Spleen (tissue), 11 donors: ENCODE data around the gene EXD3. TPM values are rescaled to one million over a fixed set of nuclear protein-coding genes. Genes with fewer than 3 reads are reported as not detected.

Experiments
- DNase-seq: peaks from one replicate; pipeline ENCODE4 v3.0.0-alpha.2; 2020
- H3K27ac ChIP-seq, 8 donors: fragments of 200-600 bp; sonication (generic) in 7 of 8; 1 replicate in 4 of 8; 2 replicates in 4 of 8; pipeline versions ENCODE4 v1.5.0 to v1.8.0; 2016 to 2021; ENCODE audit warnings: inconsistent platforms in 4 of 8, mild to moderate bottlenecking in 4 of 8, moderate library complexity in 1 of 8
- H3K27me3 ChIP-seq, 7 donors: fragments of 200-600 bp; sonication (generic) in 6 of 7; replicated peaks in 1 of 7; 1 replicate in 4 of 7; 2 replicates in 3 of 7; pipeline versions ENCODE4 v1.5.0 to v1.8.0; 2016 to 2021; ENCODE audit warnings: inconsistent platforms in 3 of 7, mild to moderate bottlenecking in 1 of 7
- H3K36me3 ChIP-seq, 6 donors: fragments of 200-600 bp; sonication (generic) in 5 of 6; 1 replicate in 4 of 6; 2 replicates in 2 of 6; pipeline versions ENCODE4 v1.5.0 to v1.8.0; 2016 to 2021; ENCODE audit warnings: inconsistent platforms in 2 of 6
- H3K4me1 ChIP-seq, 6 donors: fragments of 200-600 bp; sonication (generic) in 5 of 6; 1 replicate in 3 of 6; 2 replicates in 3 of 6; pipeline versions ENCODE4 v1.5.0 to v1.8.0; 2016 to 2021; ENCODE audit warnings: inconsistent platforms in 3 of 6
- H3K4me3 ChIP-seq, 8 donors: fragments of 200-600 bp; sonication (generic) in 7 of 8; 1 replicate in 4 of 8; 2 replicates in 4 of 8; pipeline versions ENCODE4 v1.5.0 to v1.8.0; 2016 to 2021; ENCODE audit warnings: inconsistent platforms in 4 of 8, mild to moderate bottlenecking in 4 of 8, moderate library complexity in 2 of 8
- H3K9me3 ChIP-seq, 8 donors: fragments of 200-600 bp; sonication (generic) in 7 of 8; 1 replicate in 4 of 8; 2 replicates in 4 of 8; pipeline versions ENCODE4 v1.5.0 to v1.8.0; 2016 to 2021; ENCODE audit warnings: inconsistent platforms in 4 of 8
- CTCF ChIP-seq, 11 experiments: fragments of 200-600 bp in 7 of 11; fragments of 450-650 bp in 4 of 11; sonication (generic) in 4 of 11; IDR thresholded peaks in 8 of 11; conservative IDR thresholded peaks in 3 of 11; 1 replicate in 7 of 11; 2 replicates in 4 of 11; pipeline versions ENCODE4 v1.4.0 to v1.8.0; 2016 to 2021; ENCODE audit warnings: antibody characterized with exemption in 11 of 11, inconsistent platforms in 4 of 11, mild to moderate bottlenecking in 1 of 11
- POLR2A ChIP-seq, 3 donors: fragments of 450-650 bp; IDR thresholded peaks; one replicate each; pipeline ENCODE4 v1.5.1; 2017; ENCODE audit warnings: antibody characterized with exemption in 3 of 3, mild to moderate bottlenecking in 1 of 3
- POLR2AphosphoS5 ChIP-seq, 3 donors: sonication (generic); formaldehyde crosslinking; IDR thresholded peaks; one replicate each; pipeline ENCODE4 v1.5.1; 2017; ENCODE audit warnings: antibody characterized with exemption in 3 of 3
- WGBS, 5 donors: extraction: QIAGEN DNeasy Blood & Tissue Kit in 3 of 5; methylation state at CpG; one replicate each; pipeline versions ENCODE4 v1.1.5 to v1.1.7; 2013 to 2018; 5-methylcytosine and 5-hydroxymethylcytosine counted together
- intact Hi-C: fragments of 100-400 bp; cut with DNase I; formaldehyde crosslinking; loops from one replicate; pipeline ENCODE4 v1.15.0; 2023; ENCODE audit warnings: low total_unique reads
- polyA plus RNA-seq, 3 donors: library from polyadenylated mRNA; stranded (reverse); fragments of 200-250 nt; gene quantifications; one replicate each; pipeline ENCODE4 v1.2.1, GENCODE V29; 2013
- total RNA-seq, 7 donors: library from RNA; depleted of rRNA in 3 of 7; stranded (reverse); fragments of >200 nt in 3 of 7; fragmentation: NEBNext Ultra II Directional in 4 of 7; extraction: Animal tissue kit (Norgen Biotek cat#: 25700) in 4 of 7; gene quantifications; one replicate each; pipeline versions ENCODE4 v1.1.0 to v1.2.1, GENCODE V29; 2016 to 2021
- donor health status: healthy with polysubstance abuse.
- donor health status: DM: no; HTN: no; CAD: no; lungs with moderate emphysema.
- donor health status: DM: no; HTN: no; CAD: no.
- donor health status: Bipolar disorder and iron deficiency.
- donor health status: healthy.
- donor health status: DM: no; HTN: no; CAD: no.
- donor health status: DM: yes; HTN: yes; CAD: no.

The EXD3 gene
- total and polyA plus RNA-seq, 10 donors = 14.5 to 62.3 (median 36.3) TPM

GRCh38 chr9:137436761-137437600 is 14.0 kb upstream of the EXD3 start:
- no peaks in the 10 kb centered on the region for H3K36me3 ChIP-seq
- peak in 1 of 3 donors; percentile 9 for TF ChIP-seq POLR2AphosphoS5 (IDR thresholded peaks at IDR 0.05)
- no peak for TF ChIP-seq CTCF (IDR thresholded peaks at IDR 0.05 in 8 of 11, conservative IDR thresholded peaks at IDR 0.05 in 3 of 11)
- intact Hi-C loops = no loop called here
- peaks cover 0 to 43% (median 13%) of the 10 kb centered on the region in 6 donors for H3K4me1 ChIP-seq
- WGBS, 5 donors = 72 to 88% (median 75%) methylated on average over 4 to 24 of the region's 24 CpGs
- peaks cover 0 to 77% (median 9%) of the 10 kb centered on the region in 7 donors for H3K27me3 ChIP-seq
- no peak overlapping the region for H3K27ac ChIP-seq
- peak; percentile 65 for DNase-seq
- no peak overlapping the region for H3K4me3 ChIP-seq
- no peaks in the 10 kb centered on the region for H3K9me3 ChIP-seq

GRCh38 chr9:137435980-137436760 is 13.2 kb upstream of the EXD3 start:
- no peaks in the 10 kb centered on the region for H3K36me3 ChIP-seq
- no peak overlapping the region for H3K4me3 ChIP-seq
- peaks cover 0 to 77% (median 3%) of the 10 kb centered on the region in 7 donors for H3K27me3 ChIP-seq
- H3K27ac ChIP-seq = peak overlapping the region in 1 of 8 donors; percentile 27
- intact Hi-C loops = no loop called here
- WGBS, 5 donors = 58 to 85% (median 77%) methylated on average over 12 to 42 of the region's 42 CpGs
- peaks cover 0 to 35% (median 5%) of the 10 kb centered on the region in 6 donors for H3K4me1 ChIP-seq
- peak; percentile 75 for DNase-seq
- no peak for TF ChIP-seq POLR2A (IDR thresholded peaks at IDR 0.05)
- peak in 1 of 3 donors; percentile 40 for TF ChIP-seq POLR2AphosphoS5 (IDR thresholded peaks at IDR 0.05)
- H3K9me3 ChIP-seq = no peaks in the 10 kb centered on the region

- Histone ChIP-seq H3K4me3 (no peak overlapping the region), H3K36me3 (no peaks in the 10 kb centered on the region), H3K27me3 (peaks cover 0 to 83% (median 3%) of the 10 kb centered on the region in 7 donors), H3K4me1 (peaks cover 0 to 37% (median 6%) of the 10 kb centered on the region in 6 donors), H3K9me3 (no peaks in the 10 kb centered on the region), H3K27ac (peak overlapping the region in 1 of 8 donors; percentile 27)
- DNase-seq = peak; percentile 70
- TF ChIP-seq POLR2A (IDR thresholded peaks at IDR 0.05) (no peak), POLR2AphosphoS5 (IDR thresholded peaks at IDR 0.05) (no peak), CTCF (IDR thresholded peaks at IDR 0.05 in 8 of 11, conservative IDR thresholded peaks at IDR 0.05 in 3 of 11) (no peak)
- WGBS, 5 donors = 66 to 87% (median 76%) methylated on average over 9 to 20 of the region's 20 CpGs
- intact Hi-C loops = no loop called here
Measured at GRCh38 chr9:137435381-137435891, 12.5 kb upstream of the EXD3 start.

GRCh38 chr9:137434498-137435380 is 11.8 kb upstream of the EXD3 start:
- H3K9me3 ChIP-seq = no peaks in the 10 kb centered on the region
- no peak overlapping the region for H3K27ac ChIP-seq
- 69 to 73% (median 70%) methylated on average over 23 to 43 of the region's 43 CpGs for WGBS, 5 donors
- peaks cover 0 to 88% (median 3%) of the 10 kb centered on the region in 7 donors for H3K27me3 ChIP-seq
- no peak overlapping the region for H3K4me3 ChIP-seq
- no peak for TF ChIP-seq POLR2A (IDR thresholded peaks at IDR 0.05)
- TF ChIP-seq CTCF (IDR thresholded peaks at IDR 0.05 in 8 of 11, conservative IDR thresholded peaks at IDR 0.05 in 3 of 11) = no peak
- peak in 1 of 3 donors; percentile 43 for TF ChIP-seq POLR2AphosphoS5 (IDR thresholded peaks at IDR 0.05)
- peaks cover 0 to 44% (median 9%) of the 10 kb centered on the region in 6 donors for H3K4me1 ChIP-seq
- intact Hi-C loops = no loop called here
- DNase-seq = peak; percentile 76
- no peaks in the 10 kb centered on the region for H3K36me3 ChIP-seq
